Measurements from ENCODE around the gene TRA2A. TPM values are rescaled to one million over a fixed set of nuclear protein-coding genes. Genes with fewer than 3 reads are reported as not detected.
"Not testable (repeated sequence)": the region's sequence is repeated elsewhere in the genome, so short reads cannot be mapped to it uniquely, and the experiment has no call there.

TRA2A gene
- total RNA-seq, 1 donor from 2014 or later: 74.9 TPM

DNA sequence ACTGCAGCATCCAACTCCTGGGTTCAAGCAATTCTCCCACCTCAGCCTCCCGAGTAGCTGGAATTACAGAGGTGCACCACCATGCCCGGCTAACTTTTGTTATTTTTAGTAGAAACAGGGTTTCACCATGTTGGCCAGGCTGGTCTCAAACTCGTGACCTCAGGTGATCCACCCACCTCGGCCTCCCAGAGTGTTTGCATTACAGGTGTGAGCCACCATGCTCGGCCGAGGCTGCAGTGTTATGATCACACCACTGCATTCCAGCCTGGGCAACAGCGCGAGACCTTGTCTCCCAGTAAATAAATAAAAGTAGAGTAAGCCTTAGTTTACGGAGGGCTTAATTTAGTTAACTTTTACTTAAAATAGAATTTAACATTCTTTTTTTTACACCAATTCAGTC is 37.8 kb downstream of the TRA2A start:
- no peak for ATAC-seq

DNA sequence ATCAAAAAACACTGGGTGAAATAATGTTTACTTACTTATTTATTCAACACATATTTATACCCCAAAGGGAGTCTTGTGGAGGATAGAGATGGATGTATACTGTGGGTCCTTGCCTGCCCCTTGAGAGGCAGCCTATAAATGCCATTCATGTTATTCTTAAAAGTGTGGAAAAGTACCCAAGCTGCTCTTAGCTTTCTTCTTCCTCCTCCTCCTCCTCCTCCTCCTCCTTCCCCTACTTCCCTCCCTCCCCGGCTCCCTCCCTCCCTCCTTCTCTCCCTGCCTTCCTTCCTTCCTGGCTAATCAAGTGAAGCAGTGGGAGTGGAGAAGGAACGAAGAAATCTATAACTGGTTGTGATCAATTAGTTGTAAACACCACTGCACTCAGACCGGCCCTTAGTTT is 40.3 kb downstream of the TRA2A start:
- no peak for ATAC-seq

DNA sequence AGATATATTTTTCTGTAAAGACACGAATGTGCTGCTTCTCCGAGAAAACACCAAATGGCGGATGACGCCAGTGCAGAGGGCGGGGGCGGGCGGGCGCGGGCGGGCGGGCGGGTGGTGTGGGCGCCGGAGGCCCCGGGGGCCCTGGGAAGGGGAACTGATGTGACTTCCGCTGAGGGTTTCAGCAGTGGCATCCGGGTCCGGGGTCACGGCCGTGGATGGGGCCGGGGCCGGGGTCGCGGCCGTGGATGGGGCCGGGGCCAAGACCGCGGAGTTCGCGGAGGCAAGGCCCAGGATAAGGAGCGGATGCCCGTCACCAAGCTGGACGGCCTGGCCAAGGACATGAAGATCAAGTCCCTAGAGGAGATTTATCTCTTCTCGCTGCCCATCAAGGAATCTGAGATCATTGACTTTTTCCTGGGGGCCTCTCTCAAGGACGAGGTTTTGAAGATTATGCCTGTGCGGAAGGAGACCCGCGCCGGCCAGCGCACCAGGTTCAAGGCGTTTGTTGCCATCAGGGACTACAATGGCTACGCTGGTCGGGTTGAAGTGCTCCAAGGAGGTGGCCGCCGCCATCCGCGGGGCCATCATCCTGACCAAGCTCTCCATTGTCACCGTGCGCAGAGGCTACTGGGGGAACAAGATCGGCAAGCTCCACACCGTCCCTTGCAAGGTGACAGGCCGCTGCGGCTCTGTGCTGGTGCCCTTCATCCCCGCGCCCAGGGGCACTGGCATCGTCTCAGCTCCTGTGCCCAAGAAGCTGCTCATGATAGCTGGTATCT is 41.2 kb downstream of the TRA2A start:
- peak; percentile 70 for ATAC-seq

DNA sequence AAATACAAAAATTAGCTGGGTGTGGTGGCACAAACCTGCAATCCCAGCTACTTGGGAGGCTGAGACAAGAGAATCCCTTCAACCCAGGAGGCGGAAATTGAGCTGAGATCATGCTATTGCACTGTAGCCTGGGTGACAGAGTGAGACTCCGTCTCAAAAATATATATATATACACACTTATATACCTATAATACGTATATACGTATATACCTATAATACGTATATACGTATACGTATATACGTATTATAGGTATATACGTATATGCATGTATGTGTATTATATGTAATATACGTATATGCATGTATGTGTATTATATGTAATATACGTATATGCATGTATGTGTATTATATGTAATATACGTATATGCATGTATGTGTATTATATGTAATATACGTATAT is 43.1 kb downstream of the TRA2A start:
- ATAC-seq: not testable (repeated sequence)

DNA sequence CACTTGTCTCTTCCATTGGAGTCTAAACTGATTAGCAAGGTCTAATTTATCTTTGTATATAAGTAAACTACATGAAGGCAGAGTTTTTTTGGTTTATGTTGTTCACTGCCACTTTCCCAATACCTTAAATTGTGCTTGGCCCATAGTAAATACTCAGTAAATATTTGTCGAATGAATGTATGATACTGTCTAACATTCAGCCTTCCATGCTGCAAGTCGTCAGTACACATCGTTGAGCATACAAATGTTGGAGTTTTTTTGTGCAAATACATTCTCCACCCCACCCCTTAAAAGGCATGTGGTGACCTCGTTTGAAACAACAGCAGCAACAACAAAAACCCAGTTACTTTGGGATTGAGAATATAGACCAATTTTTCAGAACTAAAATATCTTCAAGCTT is 44.1 kb downstream of the TRA2A start:
- no peak for ATAC-seq

DNA sequence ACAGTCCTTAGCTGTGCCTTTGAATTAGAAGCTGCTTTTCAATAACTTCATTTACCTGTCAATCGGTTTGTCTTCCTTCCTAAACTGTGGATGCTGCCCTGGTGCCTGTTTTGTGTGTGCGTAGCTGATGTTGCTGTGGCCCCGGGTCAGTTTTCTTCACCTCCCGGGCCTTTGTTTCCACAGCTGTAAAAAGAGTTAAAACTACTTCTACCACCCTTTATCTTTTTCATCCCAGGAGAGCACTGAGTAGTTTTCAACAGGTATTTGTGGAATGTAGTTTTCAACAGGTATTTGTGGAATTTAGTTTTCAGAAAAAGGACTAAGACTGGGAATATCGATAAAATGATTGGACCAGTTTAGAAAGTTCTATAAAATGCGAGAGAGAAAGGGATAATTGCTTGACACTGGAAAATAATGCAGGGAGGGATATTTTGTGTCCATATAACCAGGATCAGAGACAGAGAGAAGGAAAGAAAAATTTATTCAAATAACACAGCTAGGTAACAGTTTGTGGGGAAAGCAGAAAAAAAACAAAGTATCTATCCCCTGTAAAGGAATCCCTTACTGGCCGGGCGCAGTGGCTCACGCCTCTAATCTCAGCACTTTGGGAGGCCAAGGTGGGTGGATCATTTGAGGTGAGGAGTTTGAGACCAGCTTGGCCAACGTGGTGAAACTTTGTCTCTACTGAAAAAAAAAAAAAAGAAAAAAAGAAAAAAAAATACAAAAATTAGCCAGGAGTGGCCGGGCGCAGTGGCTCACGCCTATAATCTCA is 45.6 kb downstream of the TRA2A start:
- no peak for ATAC-seq

DNA sequence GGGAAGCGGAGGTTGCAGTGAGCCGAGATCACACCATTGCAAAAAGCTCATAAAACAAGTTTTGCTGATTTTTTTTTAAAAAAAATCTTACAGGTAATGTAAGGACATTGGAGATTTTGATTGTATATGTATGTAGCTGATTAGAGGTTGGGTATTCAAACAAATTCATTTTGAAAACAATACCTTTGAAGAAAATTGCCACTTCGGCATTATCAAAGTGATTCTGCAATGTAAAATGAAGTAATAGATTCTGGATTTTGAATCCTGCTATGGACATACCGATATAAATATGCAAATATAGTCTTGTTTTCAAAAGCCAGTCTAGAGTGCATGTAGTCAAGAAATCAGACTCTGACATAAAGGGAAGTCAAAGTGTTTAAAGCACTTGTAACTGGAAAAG is 49.1 kb downstream of the TRA2A start:
- no peak for ATAC-seq

DNA sequence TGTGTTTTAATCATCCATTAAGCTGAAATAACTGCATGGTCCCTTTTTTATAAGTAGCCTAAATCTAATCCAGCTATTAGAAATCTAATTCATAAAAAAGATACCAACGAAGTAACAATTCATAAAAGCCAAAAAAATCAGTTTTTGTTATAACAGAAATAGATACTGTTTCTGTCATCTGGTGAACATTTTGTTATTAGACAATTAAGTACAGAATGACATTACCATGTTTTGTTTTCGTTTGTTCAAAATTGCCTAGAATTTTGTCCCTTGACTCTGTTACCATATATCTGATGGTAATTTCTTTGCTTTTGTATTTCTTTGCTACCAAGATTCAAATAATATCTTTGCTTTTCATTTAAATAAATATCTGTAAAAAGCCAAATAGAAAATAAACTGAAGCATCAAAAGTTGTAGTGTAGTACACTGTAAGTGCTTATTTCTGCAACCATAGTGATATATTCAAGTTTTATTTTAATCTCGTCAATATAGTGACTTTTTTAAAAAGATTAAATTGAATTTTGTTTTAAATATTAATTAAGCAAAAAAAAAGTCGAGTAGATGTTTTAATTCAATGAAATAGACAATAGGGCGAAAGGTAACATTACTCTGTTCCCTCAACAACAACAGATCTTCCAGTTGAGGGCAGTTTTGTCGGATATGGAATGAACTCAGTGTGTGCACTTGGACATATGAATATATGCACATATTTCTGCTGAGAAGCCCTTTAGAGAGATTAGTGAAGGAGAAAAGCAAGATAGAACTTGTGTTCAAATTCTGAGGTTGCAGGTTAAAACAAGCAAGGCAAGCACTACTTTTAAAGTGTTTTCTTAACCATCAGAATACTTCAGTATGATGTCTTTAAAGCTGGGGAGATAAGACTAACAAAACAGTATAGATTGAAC is 53.6 kb downstream of the TRA2A start:
- no peak for ATAC-seq

DNA sequence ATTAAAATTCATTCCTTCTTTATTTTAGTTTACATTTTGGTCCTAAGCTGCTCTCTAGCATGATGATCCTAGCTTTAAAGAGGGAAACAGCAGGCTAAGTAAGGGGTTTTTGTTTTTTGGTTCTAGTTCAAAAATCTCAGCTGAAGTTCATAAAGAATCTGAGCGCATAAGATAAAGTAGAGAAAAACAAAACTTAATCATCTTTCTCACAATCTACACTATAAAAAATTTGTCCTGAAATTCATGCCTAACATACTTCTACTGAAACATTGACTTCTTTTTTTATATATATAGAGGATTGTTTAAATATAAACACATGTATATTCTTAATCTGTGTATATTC is 54.7 kb downstream of the TRA2A start:
- ATAC-seq: no peak

DNA sequence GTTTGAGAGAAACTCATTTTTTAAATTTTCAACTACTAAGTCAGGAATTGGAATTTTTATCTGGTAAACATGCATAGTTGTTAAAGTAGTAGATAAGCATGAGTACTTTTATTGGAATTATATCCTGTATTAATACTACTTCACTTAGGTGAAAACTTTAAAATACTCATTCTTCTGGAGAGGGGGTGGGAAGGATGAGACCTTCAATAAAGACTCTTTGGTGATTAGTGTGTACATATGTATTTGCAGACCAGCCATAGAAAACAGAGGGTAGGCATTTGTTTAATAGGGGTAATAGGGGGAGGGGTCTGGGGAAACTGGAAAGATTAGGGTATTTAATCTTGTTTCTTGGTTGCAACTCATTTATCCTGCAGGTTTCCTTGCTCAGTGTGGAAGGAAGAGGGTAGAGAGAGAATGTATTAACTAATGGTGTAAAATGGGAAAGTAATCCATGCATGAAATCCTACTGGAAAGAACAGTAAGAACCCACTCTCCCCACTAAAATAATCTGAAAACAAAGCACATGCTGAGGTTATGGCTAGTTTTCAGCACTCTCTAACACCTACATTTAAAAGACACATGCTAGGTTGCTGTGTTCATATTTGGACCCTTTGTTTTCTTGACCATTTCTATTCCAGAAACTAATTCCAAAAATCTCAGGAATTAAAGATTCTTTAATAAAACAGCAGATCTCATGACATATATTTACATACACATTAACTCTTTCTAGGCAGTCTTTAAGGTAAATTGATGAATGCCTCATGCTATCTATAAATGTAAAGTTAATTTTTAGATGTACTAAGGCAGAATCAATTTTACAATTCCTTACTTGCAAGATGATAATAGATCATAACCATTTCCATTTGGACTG is 55.3 kb downstream of the TRA2A start:
- no peak for ATAC-seq

DNA sequence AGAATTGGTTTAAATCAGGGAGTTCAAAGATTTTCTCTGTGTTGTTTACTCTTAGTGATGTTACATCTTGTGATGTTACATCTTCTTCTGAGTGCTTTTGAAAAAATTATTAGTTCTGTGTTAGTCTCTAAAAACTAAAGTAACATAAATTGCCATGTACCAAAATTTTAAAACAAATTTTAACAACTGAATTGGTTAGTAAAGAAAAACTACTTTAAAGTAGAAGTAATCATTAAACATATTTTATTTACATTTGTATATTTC is 56.3 kb downstream of the TRA2A start:
- no peak for ATAC-seq

DNA sequence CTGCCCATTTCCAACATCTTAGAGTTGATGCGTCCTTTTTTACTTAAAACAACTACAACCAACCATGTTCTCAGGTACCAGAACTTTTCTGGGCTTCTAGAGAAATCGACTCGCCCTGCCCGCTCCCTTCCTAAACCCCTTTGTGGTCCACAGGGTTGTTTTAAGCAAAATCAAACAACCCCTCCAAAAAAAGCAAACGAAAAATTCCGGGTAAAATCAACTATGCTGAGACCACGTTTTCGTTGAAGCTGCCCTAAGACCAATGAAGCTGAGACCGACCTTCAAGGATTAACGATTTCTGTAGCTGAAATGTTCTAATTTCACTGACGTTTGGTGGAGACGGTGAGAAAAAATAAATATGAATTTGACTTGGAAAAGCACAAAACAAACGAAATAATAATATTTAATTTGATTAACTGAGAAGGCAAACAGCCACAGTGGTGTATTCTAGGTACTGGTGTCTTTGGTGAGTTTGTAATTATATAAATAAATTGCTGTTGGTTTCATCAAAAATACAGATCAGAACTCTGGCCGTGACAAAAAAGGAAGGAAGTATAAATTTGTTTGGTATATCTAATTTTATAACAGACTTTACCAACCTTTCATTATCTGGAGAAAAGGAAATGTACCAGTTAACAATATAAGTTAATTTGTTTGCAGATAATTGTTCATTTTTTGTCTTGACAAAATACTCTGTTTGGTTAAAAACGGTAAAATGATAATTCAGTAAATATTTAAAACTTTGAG is 56.8 kb downstream of the TRA2A start:
- ATAC-seq: no peak

DNA sequence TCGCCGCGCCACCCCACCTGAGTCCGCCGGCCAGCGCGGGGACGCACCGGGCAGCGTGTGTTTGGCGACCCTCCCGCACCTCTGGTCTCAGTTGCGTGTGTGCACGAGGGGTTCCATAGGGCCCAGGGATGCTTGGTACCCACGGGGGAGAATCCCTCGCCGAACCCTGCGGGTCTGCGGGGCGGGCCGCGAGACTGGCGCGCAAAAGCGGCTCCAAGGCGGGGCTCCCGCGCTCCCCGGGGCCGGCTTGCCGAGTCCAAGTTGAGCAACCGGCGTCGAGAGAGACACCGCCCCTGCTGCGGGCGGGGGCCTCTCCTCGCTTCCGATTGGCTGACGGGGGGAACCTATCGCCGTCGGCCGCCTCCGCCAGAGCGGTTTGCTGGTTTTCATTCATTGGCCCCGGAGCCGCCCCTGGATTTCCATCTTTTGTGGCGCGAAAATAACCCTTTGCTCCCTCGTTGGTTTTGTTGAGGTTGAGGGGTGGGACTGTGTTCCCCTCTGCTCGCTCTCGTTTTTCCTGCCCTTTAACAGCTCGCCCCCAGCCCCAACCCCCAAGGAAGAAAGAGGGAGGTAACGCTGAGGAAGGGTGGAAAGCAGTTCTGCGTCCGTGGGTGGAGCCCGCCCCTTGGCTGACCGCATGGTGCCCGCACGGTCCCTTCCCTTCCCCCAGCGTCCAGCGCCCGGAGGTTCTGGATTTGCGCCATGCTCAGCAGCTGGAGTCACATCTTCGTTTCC is 57.5 kb downstream of the TRA2A start:
- peak; percentile 96 for ATAC-seq

DNA sequence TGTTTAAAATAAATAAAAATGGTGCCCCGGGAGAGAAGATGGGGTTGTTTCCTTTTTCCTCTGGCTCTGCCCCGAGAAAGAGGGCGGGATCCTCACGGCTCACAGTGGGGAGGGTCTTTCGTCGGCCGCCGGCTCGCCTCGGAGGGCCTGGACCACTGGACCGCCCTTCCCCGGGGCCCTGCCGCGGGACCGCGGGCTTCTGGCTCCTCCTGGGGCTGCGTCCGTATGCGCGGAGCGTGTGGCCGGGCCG is 58.0 kb downstream of the TRA2A start:
- no peak for ATAC-seq

DNA sequence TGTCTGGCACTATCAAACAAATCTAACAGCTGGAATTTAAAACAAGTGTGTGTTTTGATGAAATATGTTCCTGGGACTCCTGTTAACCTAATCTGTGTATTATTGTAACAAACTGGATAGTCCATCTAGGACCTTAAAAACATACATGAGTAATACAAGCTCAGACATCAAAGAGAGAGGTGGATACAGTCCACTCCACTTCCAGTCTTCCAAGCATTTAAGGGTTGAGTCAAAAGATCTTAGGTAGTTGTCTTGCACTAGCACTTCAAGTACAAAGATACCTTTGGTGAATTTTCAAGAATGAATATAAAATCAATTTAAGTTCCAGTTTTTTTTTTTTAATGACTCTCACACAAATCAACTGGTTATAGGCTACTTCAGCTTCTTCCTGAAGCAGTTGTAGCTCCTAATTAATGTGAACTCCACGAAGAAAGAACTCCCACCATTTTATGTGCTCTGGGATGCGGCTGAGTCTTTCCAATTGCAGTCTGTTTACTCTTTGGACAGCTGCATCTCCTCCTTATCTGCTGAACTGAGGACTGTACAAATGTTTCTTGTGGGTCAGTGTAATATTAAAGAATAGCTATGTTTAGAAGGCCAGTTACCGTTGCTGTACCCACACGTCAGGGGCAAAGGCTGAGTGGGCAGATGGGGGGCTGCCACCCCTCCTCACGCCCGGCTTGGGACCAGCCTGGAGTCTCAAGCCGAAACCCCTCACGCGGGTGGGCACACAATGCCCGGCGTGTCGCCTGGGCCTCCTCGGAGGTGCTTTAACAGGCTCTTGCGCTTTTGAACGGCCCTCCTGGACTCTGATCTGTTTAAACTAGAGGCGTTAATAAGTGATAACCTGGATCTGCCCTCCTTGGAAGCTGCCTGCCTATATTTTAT is 58.6 kb downstream of the TRA2A start:
- no peak for ATAC-seq

DNA sequence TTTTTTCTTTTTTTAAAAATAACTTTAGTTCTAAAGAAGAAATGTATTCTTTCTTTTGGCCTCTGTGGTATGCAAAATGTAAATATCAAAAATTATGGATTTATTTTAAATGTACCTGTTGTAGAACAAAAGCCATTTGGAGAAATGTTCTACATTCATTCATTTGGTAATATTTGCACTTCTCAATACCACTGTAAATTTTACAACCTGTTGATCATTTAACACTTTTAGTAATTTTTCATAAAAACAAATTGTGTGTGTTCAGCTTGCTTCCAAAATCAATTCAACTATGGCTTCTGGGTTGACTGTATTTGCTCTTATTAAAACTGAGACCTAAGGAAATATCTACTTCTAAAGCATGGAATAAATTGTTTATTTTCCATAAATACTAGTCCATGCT is 59.2 kb downstream of the TRA2A start:
- ATAC-seq: no peak

DNA sequence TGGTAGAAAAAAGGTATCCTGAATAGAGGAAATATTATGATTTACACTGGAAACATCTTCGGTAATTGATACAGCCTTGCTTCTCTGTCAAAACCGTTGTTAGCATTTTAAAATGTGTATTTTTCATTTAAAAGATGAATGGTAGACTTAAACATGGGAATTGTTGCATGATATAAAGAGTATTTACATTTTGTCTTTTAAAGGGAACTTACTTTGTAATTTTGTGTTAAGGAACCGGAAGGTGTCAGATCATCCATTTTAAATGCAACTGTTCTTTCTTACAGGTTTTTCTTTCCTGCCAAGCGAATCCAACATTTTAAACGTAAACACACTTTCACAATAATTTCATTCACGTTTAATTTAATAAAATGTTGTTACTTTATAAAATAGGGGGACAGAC is 59.7 kb downstream of the TRA2A start:
- no peak for ATAC-seq

DNA sequence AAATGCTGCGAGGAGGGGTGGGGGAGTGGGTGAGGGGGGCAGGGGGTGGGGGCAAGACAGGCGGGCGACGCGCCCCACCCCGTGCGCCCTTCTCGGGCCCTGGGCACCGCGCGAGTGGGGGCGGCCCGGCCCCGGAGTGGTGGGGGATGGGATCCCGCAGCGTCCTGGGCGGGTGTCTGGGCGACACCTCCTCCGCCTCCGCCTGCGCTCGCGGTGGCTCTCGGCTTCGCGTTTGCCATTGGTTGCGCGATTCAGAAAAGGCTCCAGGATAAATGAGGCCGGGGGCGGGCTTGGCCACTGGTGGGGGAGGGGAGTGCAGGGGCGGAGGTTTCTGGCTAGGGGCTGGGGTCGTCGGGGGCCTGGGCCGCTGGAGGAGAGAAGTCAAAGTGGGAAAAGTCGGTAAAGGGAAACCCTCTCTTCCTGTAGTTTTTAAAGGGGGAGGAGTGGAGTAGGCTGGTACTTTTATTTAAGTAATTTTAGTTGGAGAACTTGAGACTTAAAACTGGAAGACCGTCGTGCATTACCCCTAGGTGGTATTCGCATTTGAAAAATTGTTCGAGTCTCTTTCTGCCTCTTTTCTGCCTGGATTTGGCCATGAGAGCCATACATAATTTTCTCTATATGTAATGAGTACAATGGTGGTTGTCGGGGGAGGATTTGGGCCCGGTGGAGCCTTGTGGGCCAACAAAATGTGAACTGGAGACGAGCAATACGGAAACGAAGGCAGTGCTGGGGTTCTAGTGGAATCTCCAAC is 60.5 kb downstream of the TRA2A start:
- ATAC-seq: peak; percentile 6

DNA sequence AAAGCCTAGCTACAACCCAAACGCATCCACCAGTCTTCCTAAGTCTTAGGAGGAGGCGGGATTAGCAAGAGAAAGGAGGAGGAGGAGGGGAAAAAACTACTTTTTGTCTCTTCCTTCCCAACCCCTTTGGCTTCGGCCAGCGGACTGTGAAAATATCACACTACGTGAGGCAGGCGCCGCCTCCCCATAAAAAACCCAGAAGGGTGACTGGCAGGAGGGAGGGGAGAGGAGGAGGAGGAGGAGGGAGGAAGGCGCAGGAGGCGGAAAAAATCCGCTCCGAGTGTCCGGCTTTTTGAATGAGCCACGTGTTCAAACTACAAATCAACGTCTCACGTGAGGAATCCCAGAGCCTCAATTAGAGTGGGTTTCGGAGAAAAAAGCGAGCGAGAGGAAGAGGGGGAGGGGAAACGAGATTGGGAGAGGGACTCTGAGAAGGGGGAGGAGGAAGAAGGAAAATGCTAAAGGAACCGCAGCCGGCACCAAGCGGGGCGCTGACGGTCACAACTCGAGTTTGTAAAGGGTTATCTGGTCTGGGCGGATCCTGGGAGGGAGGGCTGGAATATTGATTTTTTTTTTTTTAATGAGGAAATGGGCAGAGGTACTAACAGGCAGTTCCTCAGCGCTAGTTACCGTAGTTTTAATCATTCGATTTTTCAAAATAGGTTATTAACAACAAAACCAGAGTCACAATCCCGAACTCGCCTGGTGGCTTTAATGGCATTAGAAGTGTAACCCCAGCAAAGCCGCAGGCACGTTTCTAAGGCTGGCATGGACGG is 61.3 kb downstream of the TRA2A start, which contains the start of gene IGF2BP3:
IGF2BP3 (minus strand) TSS at position 162 of the 776 bp plus-strand sequence. CDS start 381 bp downstream, outside the sequence.
- no peak for ATAC-seq
